22Rv1 (cell line): Measurements from ENCODE around the gene TAGAP.

Experiments used
- CTCF ChIP-seq: fragments of 450-650 bp; IDR thresholded peaks from 2 replicates; pipeline ENCODE4 v1.5.1; 2017; ENCODE audit warnings: mild to moderate bottlenecking
- ZFX ChIP-seq: fragments of 450-650 bp; IDR thresholded peaks from 2 replicates; pipeline ENCODE4 v1.6.1; 2017; ENCODE audit warnings: antibody characterized with exemption, borderline replicate concordance

GRCh38 chr6:159005436-159005835 lies 39.4 kb downstream of the TAGAP start:
- TF ChIP-seq CTCF (no peak), ZFX (no peak)
